H1 (cell line): ENCODE data around the gene ERFE. TPM values are rescaled to one million over a fixed set of nuclear protein-coding genes. Genes with fewer than 3 reads are reported as not detected.

ENCODE experiments used
- ASH2L ChIP-seq: fragments of 200-600, 300-600 bp; sonication (generic); IDR thresholded peaks from one replicate; pipeline ENCODE4 v1.7.1; 2017; ENCODE audit warnings: low read length
- CHD7 ChIP-seq: fragments of 300-600 bp; sonication (generic); IDR thresholded peaks from 2 replicates; pipeline ENCODE4 v1.7.1; 2012; ENCODE audit warnings: low read length, moderate library complexity, mild to moderate bottlenecking, inconsistent platforms; ENCODE audit not compliant: insufficient replicate concordance
- E2F6 ChIP-seq: IDR thresholded peaks from 2 replicates; pipeline ENCODE4 v1.6.1; 2012; ENCODE audit warnings: inconsistent platforms
- EZH2 ChIP-seq: fragments of 200-600 bp; sonication (generic); IDR thresholded peaks from 2 replicates; pipeline ENCODE4 v1.7.1; 2012; ENCODE audit warnings: low read depth, mild to moderate bottlenecking, moderate library complexity, low read length, inconsistent platforms; ENCODE audit not compliant: severe bottlenecking
- HDAC2 ChIP-seq, 2 experiments: fragments of 300-600 bp in 1 of 2; sonication (generic) in 1 of 2; IDR thresholded peaks; 2 replicates each; pipeline ENCODE4 v1.6.1; 2011 to 2012; ENCODE audit warnings: low read depth in 2 of 2, low read length in 2 of 2, mild to moderate bottlenecking in 2 of 2, moderate library complexity in 2 of 2, borderline replicate concordance in 1 of 2, inconsistent platforms in 1 of 2
- KDM4A ChIP-seq: IDR thresholded peaks from one replicate; pipeline ENCODE4 v1.7.1; 2012; ENCODE audit warnings: low read depth, mild to moderate bottlenecking, moderate library complexity, low read length, inconsistent platforms; ENCODE audit not compliant: severe bottlenecking
- SUZ12 ChIP-seq: fragments of 200-600 bp; sonication (generic); IDR thresholded peaks from 2 replicates; pipeline ENCODE4 v1.6.1; 2012; ENCODE audit warnings: mild to moderate bottlenecking, inconsistent platforms, low read length, moderate library complexity, mixed read lengths
- TAF1 ChIP-seq: IDR thresholded peaks from 2 replicates; pipeline ENCODE4 v1.6.1; 2011; ENCODE audit warnings: mild to moderate bottlenecking, low read depth, low read length
- ZNF274 ChIP-seq: IDR thresholded peaks from 2 replicates; pipeline ENCODE4 v1.7.0; 2012; ENCODE audit warnings: low read length, borderline replicate concordance; ENCODE audit errors: extremely low read depth
- polyA plus RNA-seq, 7 experiments: library from polyadenylated mRNA; depleted of rRNA in 3 of 7; stranded (reverse) in 5 of 7; unstranded in 2 of 7; fragments of >200 nt in 5 of 7; fragments of 200-250 nt in 2 of 7; gene quantifications; 1 replicate in 5 of 7; 2 replicates in 1 of 7; 4 replicates in 1 of 7; pipeline versions ENCODE4 v1.2.1 to v1.2.3, GENCODE V29; 2011 to 2013; ENCODE audit warnings: missing spikeins in 2 of 7, mixed read lengths in 2 of 7
- total RNA-seq: library from RNA; stranded (reverse); fragmentation: NEBNext Ultra II Directional; extraction: Animal tissue kit (Norgen Biotek cat#: 25700); gene quantifications from 2 replicates; pipeline ENCODE4 v1.2.1, GENCODE V29; 2021

Gene ERFE
- total and polyA plus RNA-seq, 2 of the 8 experiments (the other 6 are each of a cell fraction or from before 2014, with no cell fraction given), result 2.5 to 3.6 TPM

- no peak for TF ChIP-seq CHD7
- no peak for TF ChIP-seq ZNF274
- TF ChIP-seq EZH2, result no peak
- TF ChIP-seq ASH2L, result no peak
- TF ChIP-seq HDAC2 (IDR thresholded peaks at IDR 0.05; ENCODE audit: borderline replicate concordance in 1 of 2, low read depth in 2 of 2, low read length in 2 of 2), result no peak
- no peak for TF ChIP-seq TAF1
- TF ChIP-seq KDM4A, result no peak
- no peak for TF ChIP-seq SUZ12
- no peak for TF ChIP-seq E2F6
Measured at GRCh38 chr2:238145851-238146250, 12.9 kb upstream of the ERFE start (continued).
